HK-2 (cell line): ENCODE measurements around the gene RXRB.
A peak's percentile ranks its signal among the peaks of the same experiment; 100 is the strongest.
"Not testable (repeated sequence)": the region's sequence is repeated elsewhere in the genome, so short reads cannot be mapped to it uniquely, and the experiment has no call there.

ENCODE experiments used
- DNase-seq: peaks from one replicate; pipeline ENCODE4 v3.0.0-alpha.2; 2018; ENCODE audit not compliant: unreplicated experiment

Gene RXRB

DNA sequence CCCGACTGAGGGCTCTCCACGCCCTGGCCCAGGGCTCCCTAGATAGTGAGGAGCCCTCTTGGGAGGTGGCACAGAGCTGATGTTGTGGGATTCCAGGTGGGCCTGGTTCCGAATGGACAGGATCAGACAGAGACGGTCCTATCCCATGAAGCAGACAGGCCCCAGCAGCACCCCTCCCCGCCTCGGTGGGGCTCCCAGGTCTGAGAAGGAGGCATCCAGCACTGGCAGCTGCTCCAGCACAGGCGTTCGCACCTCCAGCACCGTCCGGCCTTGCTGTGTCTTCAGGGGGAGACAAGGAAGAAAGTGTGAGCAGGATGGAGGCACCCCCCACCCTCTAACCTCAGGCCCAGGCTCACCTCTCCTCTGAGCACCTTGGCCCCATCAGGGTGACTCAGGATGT is 36.9 kb downstream of the RXRB start:
- no peak for DNase-seq

DNA sequence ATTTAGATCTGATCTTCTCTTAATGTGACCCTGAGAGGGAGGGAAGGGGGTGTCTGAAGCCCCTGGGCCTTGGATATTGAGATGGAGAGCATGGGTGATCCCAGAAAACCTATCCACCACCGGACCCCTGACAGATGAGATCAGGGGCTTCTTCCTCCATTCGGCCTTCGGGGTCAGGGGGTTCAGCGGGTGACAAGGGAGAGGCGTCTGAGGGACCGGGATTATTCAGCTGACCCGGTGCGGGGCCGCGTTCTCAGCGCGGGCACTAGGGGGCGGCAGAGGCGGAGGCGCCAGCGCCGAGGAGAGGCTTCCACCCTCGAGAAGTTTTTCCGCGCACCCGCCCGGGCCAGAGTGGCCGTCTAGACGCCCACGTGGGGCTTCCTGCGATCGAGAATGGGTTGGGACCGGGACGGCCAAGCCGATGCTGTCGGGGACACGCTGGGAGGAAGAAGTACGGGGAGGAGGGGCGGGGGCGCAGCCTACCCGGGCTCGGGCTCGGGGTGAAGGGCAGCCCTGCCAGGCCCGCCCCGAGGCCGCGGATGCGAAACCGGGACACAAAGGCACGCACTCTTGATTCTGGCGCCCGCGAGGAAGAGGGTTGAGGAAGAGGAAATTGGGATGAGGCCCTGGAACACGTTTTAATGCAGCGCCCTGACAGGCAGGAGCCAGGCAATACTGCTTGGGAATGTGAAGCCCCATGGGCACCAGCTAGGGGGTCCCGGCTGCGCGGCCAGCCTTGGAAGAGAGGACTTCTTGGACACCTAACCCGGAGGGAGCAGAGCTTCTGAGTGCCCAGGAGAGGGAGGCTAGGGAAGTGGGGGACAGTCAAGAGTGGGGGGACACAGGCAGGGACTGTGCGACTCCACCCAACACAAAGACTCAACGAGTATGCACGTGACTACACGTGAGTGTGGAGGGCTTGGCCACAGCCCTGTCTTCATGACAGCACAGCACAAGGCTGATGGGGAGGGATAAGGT is 38.8 kb downstream of the RXRB start:
- peak; percentile 85 for DNase-seq

DNA sequence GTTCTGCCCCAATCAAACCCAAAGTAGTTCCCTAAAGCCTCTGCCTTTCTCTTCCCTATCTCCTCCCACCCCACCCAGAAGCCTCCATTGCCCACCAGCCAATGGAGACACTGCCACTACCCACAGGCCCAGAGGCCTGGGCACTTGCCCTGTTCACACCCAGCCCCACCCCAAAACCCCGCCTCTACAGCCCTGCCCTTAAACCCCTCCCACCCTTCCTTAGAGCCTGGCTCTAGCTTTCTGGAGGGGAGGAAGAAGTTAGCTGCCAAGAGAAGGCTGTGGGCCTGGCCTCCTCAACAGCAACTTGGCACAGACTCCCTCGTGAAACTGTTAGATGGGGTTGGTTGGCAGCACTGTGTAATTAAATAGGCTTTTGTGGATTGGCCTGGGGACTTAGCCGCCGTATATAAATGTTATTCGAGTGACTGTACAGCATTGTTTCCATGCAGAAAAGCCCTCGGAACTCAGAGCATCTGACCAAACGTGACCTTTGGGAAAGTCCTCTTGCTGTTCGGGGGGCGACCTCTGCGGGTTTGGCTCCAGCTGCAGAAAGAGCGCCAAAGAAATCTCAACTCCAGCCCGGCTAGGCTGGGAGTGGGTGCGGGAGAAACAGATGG is 39.6 kb downstream of the RXRB start:
- peak; percentile 42 for DNase-seq

DNA sequence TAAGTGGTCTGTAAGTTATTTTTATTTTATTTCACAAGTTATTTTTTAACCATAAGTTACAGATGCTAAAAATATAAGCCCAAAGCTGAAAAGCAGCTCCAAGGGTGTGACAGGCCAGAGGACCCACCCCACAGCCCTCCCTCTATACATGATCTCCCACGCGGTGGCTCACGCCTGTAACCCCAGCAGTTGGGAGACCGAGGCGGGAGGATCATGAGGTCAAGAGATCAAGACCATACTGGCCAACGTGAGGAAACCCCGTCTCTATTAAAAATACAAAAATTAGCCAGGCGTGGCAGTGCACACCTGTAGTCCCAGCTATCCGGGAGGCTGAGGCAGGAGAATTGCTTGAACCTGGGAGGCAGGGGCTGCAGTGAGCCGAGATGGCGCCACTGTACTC is 40.4 kb downstream of the RXRB start:
- no peak for DNase-seq

DNA sequence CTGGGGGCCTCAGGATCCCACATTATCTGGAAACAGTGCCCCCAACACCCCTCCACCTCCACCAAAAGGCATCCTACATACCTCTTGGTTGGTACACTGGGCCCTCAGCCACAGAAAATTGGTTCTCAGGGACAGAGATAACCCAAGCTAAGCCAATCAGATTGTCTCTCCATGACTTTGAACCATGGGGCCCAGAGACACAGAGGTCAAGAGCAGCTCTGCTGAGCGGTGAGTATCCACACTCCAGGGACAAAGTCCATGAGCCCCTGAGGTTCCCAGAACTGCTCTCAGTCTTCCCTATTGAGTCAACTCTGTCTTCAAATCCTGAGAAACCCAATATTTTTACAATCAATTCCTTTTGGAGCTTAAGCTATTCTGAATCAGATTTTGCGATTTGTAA is 43.5 kb downstream of the RXRB start:
- no peak for DNase-seq

DNA sequence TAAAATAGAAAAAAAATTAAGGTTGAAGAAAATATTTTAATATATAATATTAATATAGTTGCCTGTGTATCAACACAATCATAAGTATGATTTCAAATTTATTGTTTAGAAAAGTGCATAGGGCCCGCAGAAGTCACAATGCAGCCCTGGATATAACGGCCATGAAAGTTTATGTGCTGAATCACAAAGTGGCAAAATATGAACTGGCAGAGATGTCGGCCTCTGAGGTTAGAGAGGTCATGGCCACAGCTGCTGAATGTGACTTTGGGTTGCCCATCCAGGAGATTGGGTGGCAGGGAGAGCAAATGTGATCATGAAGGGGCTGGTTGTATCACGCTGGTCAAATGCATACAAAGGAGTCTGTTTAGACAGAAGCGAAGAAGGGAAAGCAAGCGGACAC is 43.9 kb downstream of the RXRB start:
- no peak for DNase-seq

DNA sequence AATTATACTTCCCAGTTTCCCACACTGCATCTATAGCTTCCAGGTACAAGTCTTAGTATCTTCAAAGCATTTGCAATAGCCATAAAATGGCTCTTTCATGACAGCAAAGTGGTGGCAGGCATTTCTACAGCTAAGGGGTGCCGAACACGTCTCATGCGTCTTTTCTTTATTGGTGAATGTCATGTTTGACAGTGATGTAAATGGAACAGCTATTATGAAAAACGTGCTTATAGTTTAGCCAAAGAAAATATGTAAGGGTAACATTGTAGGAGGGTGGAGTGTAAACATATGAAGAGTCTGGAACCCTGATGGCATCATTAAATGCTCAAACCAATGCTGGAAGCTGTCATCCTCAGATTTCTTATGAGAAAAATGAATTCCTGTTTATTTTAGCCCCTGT is 46.1 kb downstream of the RXRB start:
- no peak for DNase-seq

DNA sequence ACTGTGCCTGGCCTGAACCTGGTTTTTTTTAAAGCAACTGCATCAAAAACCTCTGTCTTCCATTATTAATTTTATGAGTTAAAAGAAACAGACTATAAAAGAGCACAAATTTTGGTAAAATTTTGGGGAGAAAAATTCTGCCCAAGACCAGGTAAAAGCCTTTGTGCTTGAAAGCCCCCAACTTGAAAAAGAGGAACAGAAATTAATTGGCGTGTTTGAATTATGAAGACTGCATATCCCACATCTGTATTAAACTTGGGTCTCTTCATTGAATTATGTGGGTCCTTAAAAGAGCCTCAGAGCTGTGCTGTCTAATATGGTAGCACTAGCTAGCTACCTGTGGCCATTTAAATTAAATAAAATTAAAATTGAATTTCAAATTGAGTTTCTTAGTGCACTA is 49.4 kb downstream of the RXRB start:
- DNase-seq = no peak

DNA sequence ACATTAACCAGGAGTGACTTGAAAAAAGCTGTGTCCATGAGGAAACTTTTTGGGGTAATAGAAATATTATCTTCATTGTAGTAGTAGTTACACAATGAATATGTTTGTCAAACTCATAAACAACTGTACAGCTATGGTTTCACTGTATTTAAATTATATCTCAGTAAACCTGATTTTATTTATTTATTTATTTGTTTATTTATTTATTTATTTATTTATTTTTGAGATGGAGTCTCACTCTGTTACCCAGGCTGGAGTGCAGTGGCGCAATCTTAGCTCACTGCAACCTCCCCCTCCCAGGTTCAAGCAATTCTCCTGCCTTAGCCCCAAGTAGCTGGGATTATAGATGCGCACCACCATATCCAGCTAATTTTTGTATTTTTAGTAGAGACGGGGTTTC is 49.9 kb downstream of the RXRB start:
- not testable (repeated sequence) for DNase-seq

DNA sequence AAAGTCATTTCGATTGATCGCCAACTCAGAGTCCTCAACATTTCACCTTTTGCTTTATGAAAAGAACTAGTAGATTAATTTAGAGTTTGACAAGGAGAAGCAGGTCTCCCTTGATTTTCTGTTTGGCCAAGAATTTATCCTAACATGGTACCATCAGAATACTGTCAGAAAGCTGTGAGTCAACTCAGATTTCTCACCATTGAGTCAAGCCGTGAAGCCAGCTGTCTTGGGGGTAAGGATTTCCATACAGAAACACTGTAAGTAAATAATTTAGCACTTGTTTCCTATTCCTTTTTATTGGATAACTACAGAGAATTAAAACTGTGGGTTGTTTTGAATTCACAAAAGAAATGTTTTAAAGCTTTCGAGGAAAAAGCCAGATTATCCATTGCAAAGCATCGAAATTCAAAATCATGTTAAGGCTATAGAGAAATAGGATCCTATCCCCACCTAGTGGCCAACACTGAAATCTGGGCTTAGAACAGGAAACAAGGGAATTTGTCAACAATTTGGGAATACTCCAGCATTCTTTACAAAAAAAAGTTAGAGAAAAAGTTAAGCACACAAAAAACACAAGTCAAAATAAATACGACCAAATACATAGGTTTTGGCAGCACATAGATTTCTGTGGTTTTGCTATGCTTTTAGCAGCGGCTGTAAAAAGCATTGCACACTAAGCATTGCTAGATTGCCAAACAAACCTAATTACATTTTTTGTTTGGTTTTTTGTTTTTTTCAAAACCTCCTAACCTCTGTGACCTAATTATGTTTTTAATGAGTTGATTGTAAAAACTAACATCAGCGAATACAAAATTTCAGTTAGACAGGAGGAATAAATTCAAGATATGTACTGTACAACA is 52.4 kb downstream of the RXRB start:
- DNase-seq = no peak

DNA sequence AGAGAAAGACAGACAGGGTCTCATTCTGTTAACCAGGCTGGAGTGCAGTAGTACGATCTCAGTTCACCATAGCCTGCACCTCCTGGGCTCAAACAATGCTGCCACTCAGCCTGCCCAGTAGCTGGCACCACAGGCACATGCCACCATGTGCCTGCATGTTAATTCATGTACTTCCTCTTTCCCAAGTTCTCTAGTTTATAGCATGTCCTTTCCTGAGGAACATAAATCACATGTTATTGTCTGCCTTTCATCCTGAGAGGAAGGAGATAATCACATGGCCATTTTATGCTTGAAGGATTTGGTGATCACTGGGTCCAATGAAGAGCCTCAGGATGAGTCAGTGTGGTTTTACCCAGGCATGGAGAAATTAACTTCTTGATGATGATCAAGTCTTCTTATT is 56.1 kb downstream of the RXRB start:
- DNase-seq = no peak
